Activated T-cell treated with anti-CD3 and anti-CD28 coated beads, Interleukin-2, amount 50 U/mL, for 1 hour (primary cell): Measurements from ENCODE around the gene DNM3.

Source experiments
- DNase-seq: peaks from one replicate; pipeline ENCODE4 v3.0.0-alpha.2; 2020

DNM3 gene

DNA sequence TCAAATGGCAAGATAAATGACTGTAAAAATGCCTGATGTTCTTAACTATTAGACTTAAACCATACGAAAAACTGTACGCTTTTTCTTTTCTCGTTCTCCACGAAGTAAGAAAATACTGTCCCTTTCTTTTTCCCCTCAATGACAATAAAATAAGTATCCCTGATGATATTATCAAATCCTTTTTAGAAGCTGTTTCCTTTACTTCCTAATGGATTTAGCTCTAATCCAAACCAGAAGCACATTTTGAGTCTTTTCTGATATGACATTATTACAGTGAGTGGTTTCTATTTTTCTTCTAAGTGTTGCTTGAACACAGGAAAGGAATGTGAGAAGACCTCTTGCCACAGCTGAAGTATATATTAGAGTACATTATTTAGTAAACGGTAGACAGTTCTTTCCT lies 32.4 kb downstream of the DNM3 start:
- DNase-seq = no peak

GRCh38 chr1:171877701-171878100 lies 36.4 kb downstream of the DNM3 start:
- no peak for DNase-seq

- DNase-seq = no peak
Observed at GRCh38 chr1:171879556-171879955, 38.3 kb downstream of the DNM3 start.

- no peak for DNase-seq
Observed at GRCh38 chr1:171881442-171881841, 40.1 kb downstream of the DNM3 start.

- no peak for DNase-seq
Observed at GRCh38 chr1:171883849-171884248, 42.6 kb downstream of the DNM3 start.

DNA sequence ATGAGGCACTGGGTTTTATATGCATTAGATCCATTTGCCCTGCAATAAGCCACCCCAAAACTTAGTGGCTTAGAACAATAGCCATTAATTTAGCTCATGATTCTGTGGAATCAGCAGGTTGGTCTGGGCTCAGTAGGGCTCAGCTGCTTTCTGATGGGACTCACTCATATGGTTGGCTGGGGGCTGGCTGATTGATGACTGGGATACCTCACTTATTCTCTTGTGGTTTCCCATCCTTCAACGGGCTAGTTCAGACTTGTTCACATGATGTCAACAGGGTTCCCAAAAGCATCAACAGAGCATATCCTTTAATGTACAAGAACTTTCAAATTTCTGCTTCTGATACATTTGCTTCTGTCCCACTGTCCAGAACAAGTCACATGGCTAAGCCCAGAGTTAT lies 43.2 kb downstream of the DNM3 start:
- DNase-seq = no peak

GRCh38 chr1:171890131-171890530 lies 48.8 kb downstream of the DNM3 start:
- no peak for DNase-seq

DNA sequence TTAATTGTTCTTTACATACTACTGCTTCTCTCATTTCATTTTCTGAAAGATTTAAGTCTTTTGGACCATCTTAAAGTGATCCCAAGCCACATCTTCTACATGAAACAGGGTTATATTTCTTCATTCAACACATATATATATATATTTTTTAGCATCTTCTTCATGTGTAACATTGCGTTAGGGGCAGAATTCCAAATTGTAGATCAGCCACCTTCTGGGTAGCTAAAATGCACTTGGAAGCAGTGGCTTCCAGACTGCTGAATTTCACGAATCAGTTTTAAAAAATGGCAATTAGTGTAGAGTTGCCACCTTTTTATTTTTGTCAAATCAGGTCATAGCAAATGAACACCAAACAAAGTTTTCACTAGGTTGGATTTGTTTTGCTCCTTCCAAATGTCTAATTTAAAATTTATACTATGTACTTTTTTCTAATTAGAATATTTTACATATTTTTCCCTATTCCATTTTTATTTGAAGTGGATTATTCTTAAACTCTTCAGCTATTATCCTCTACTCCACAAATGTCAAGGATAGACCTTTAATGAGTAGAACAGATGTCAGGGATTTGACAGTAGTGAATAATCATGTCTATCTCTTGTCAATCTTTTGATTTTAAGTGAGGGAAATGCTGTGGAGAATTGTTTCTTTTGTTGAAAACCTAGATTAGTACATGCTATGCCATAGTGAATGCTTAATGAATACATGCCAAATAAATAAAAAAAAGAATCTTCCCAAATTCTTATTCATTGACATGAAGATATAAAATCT lies 55.8 kb downstream of the DNM3 start:
- no peak for DNase-seq

- no peak for DNase-seq
Observed at GRCh38 chr1:171898941-171899340, 57.6 kb downstream of the DNM3 start.

DNA sequence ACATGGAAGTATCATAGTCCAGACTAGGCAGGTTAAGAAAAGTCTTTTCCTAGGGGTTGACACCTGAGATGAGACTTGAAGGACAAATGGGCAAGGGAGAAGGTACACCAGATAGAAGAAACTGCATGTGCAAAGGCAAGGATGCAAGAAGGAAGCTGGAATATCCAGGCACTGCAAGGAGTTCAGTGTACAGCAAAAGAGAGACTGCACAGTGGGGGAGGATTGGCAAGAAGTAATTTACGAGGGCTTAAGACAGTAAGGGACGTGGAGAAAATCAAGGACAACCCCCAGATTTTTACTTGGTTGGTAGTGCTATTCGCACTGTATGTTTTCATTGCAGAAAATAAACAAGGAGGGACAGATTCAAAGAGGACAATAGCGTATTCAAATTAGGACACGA lies 58.5 kb downstream of the DNM3 start:
- DNase-seq = no peak

DNA sequence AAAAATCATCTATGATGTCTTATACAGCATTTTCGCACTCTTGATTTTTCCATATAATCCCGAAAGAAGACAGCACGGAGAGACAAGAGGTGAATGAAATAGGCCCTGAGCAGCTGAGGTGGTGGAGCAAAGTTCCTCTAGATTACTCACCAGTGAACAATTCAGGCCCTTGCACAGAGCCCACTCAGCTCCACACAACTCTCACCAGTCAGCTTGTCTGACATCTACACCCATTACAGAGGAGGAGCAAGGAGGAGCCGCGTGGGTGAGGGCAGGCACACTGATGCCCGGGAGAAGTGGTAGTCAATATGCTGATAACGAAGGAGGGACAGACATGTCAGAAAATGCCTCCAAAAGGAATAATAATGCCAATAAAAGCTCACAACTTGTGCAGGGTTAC lies 59.9 kb downstream of the DNM3 start:
- DNase-seq = no peak

DNA sequence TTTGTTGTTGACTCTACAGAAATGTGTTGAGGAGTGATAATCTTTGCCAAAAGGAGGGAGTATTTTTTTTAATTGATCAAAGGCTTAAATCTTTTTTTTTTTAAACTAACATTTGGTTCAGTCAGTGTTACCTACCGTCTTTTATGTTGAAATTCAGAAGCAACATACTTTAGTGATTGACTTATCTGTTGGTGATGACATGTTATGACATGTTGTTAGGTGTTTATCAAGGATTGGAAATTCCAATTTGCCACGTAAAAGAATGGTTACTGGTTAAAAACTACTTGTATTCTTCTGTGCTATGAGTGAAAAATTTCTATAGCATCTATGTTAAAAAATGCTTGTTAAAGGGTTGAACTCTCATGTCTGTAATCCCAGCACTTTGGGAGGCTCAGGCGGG lies 61.2 kb downstream of the DNM3 start:
- DNase-seq = no peak

- no peak for DNase-seq
Observed at GRCh38 chr1:171904778-171905450, 63.6 kb downstream of the DNM3 start.

- DNase-seq = no peak
Observed at GRCh38 chr1:171909711-171910110, 68.4 kb downstream of the DNM3 start.

- no peak for DNase-seq
Observed at GRCh38 chr1:171910786-171911185, 69.5 kb downstream of the DNM3 start.

DNA sequence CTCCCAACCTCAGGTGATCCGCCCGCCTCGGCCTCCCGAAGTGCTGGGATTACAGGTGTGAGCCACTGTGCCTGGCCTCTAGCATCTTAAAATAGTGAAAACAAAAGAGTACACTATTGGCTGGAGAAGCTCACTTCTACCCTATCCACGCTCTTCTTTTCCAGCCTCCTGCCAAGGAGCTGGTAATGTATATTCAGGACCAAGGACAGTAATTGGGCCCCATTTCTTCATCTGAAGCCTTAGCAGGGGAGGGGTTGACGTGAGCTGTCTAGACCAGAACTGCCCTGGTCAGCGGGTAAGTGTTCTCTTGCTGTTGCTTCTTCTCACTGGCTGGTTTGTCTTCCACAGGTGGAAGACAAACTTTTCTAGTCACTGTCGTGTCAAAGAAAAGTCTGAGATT lies 70.2 kb downstream of the DNM3 start:
- DNase-seq = no peak

GRCh38 chr1:171912509-171913175 lies 71.3 kb downstream of the DNM3 start:
- no peak for DNase-seq

GRCh38 chr1:171913385-171913784 lies 72.1 kb downstream of the DNM3 start:
- DNase-seq = no peak

DNA sequence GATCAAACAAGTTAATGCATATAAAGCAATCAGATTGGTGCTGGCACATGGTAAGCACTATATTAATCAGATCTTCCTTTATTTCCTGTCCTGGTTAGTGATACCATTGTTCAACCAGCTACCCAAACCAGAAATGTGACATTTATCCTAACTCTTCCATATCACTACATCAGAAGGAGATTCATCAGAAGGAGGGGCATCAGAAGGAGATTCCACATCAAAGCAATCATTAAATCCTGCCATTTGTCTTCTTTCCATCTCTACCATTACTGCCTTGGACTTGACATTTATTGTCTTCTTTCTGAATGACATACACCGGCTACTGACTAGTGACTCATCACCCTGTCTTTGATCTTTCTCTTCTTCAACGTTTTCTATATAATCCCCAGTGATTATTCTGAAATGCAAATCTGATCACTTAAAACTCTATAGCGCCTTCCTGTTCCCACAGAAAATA lies 75.0 kb downstream of the DNM3 start:
- no peak for DNase-seq

- DNase-seq = no peak
Observed at GRCh38 chr1:171917331-171917730, 76.0 kb downstream of the DNM3 start.

DNA sequence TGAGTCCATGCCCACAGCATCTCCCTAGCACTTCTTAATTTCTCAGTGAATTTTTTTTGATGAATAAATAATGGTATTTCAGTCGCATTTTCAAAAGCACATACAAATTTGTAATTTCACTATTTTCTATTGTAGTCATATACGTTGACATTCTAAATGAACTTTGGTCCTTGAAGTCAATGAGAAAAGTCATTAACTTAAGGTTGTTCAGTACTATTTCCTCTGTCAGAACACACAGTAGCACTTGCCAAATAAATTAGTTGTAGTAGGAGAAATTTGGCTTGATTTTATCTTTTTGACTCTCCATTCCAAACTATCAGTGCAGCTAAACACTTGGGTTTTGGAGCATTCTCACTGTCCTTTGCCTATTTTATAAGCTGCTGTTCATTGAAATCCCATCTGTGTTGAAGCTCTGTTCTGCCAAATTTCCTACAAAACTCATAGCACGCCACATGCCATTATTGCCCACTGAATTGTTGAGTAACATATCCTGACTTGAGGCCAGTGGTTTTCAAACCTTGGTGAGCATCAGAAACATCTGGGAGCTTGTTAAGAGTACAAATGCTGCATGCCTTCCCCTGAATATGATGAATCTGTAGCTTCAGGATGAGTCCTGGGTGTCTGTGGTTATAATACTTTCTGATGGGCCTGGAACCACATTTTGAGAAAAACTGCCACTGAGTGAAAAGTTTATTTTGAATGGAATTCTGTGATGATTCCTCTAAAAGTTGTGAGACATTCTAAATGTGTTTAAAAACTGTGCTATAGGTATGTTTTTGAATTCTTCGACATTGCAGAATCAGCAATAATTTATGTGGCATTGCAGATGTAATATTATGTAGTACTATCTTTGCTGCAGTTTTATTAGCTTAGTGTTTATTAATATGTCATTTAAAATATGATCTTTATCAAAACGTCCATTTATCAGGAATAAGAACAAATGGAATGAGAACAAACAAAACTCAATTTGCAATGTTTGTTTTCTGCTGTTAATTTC lies 78.9 kb downstream of the DNM3 start:
- DNase-seq = no peak

DNA sequence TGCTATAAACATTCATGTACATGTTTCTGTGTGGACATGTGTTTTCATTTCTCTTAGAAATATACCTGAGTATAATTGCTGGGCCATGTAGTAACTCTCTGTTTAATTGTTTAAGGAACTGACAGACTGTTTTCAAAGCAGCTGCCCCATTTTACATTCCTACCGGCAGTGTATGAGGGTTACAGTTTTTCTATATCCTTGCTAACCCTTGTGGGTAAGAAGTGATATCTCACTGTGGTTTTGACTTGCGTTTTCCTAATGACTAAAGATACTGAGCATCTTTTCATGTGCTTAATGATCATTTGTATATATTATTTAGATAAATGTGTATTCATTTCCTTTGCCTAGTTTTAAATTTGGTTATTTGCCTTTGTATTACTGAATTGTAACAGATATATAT lies 81.7 kb downstream of the DNM3 start:
- no peak for DNase-seq

GRCh38 chr1:171929121-171929520 lies 87.8 kb downstream of the DNM3 start:
- DNase-seq = no peak
